Placental epithelial cell (primary cell): ENCODE results near the gene UACA. TPM values are rescaled to one million over a fixed set of nuclear protein-coding genes. Genes with fewer than 3 reads are reported as not detected.

Source experiments
- total RNA-seq: library from RNA; depleted of rRNA; stranded (reverse); fragments of >200 nt; gene quantifications from 2 replicates; pipeline ENCODE4 v1.2.3, GENCODE V29; 2012

UACA gene
- 17.3 and 44.4 TPM in 2 replicates for total RNA-seq

GRCh38 chr15:70763120-70763949, at the start of gene UACA:
UACA (minus strand) TSS chr15:70763558; CDS start chr15:70763407, 151 bp downstream.

Other genes starting within 250 kb of the UACA start
- 17.9 and 20.8 TPM in 2 replicates for gene LARP6, start 90.6 kb upstream of the UACA start, total RNA-seq
- gene THAP10, start 128.9 kb upstream of the UACA start, total RNA-seq: 1.5 and 2.0 TPM in 2 replicates
- 6.5 and 6.7 TPM in 2 replicates for gene LRRC49, start 129.3 kb upstream of the UACA start, total RNA-seq